ENCODE measurements around the gene PRKD1.

The PRKD1 gene

DNA sequence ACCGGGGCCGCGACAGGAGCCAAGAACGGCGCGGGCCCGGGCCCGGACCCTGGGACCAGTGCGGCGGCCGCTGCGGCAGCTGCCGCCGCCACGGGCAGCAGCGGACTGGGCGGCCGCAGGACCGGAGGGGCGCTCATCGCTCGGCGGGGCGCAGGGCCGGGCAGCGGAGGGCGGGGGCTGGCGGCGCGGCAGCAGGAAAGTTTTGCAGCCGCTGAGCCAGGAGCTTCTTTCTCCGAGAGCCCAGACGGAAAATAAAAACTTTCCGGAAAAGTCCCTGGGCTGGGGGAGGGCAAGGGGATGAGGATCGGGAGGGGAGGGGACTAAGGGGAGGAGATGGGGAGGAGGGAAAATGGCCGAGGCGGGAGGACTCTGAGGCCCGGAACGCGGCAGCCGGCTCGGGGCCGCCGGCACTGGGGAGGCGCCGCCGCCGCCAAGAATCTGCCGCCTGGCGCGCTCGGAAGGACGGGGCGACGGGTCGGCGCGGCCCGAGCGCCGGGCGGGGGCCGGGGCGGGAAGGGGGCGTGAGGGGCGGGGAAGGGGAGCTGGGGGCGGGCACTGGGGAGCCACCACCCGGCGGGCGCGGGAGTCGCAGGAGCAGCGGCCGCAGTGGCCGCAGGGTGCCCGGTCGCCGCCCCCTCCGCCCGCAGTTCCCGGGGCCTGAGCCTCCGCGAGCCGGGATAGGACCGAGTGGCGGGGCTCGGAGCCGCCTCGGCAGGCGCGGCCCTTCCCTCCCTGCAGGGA is at the start of gene PRKD1:
Gene PRKD1 (minus strand): TSS at position 472 of the 741 bp plus-strand sequence.
- no peak for DNase-seq

DNA sequence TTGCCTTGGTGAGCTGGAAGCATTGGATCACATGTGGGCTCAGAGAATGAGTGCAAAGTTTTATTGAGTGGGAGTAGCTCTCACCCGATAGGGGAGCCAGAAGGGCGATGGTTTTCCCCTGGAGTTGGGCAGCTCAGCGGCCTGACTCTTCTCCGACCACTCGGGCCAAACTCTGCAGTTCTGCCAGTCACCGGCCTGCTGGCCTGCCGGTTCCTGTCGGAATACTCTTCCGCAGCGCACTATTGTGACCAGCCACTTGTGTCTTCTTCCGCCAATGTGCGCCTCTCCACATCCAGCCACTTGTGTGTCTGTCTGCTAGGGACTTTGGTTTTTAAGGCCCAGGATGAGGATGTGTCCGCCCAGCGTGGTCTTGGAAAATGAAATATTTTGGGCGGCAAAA is 43.5 kb upstream of the PRKD1 start:
- no peak for DNase-seq

DNA sequence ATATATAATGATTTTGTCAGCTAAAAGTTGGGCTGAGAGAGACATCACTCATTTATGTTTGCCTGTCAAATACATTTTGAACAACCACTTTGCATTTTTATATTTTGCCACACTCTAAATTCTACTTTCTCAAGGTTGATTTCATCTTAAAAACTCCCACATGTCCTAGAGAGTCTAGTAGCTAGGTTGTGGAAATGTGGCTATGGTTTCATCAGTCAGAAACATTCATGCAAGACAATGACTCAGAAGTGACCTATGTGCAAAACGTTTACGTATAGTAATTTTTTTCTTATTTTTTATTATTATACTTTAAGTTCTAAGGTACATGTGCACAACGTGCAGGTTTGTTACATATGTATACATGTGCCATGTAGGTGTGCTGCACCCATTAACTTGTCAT is 27.4 kb upstream of the PRKD1 start:
- no peak for DNase-seq

DNA sequence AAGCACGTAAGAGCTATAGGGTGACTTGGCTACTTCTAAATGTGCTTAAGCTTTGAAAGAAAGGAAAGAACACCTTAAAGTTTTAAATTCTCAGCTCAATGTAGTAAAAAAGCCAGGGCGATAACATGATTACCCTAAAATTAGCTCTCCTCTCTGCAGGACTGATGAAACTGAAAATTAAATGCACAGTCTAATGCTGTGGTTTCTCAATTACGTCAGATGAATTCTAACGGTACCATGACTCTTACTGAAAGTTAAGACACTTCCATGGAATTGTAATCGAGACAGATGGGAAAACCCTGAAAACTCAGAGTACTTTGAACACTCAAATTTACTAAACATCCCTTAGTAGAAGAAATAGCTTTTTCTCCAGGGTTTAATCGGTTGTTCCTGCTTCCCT is 25.9 kb upstream of the PRKD1 start:
- DNase-seq, result no peak

DNA sequence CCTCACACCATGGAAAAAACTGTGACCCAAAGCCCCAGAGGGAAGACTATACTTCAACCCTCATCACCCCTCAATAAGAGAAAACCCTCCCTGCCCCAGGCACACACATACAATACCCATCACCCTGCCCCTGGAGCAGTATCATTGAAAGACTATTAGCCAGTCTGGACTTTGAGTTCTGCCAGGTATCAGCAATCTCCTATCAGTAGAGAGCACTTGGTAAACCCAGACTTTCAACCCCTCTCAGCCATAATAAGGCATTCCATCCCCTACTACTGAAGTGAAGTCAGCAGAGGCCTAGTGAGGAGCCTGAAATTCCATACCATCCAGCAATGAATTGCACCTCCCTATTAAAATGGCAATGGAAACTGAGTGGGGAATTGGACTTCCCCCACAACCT is 16.4 kb upstream of the PRKD1 start:
- no peak for DNase-seq

DNA sequence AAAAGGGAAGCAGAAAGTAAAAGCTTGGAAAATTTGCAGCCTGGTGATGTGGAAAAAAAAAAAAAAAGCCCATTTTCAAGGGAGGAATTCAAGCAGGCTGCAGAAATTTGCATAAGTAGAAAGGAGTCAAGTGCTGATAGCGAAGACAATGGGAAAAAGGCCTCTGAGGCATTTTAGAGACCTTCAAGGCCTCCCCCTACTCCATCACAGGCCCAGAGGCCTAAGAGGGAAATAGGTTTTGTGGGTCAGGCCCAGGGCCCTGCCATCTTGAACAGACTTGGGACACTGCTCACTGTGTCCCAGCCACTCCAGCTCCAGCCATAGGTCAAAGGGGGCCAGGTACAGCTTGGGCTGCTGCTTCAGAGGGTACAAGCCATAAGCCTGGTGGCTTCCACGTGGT is 13.8 kb upstream of the PRKD1 start:
- DNase-seq, result no peak

DNA sequence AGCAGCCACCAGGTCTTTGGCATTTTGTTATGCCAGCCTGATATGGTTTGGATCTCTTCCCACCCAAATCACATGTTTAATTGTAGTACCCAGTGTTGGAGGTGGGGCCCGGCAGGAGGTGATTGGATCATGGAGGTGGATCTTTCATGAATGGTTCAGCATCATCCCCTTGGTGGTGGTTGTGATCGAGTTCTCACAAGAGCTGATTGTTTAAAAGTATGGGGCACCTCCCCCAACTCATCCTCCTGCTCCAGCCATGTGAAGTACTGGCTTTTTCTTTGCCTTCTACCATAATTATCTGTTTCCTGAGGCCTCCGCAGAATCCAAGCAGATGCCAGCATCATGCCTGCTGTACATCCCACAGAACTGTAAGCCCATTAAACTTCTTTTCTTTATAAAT is 12.8 kb upstream of the PRKD1 start:
- no peak for DNase-seq

DNA sequence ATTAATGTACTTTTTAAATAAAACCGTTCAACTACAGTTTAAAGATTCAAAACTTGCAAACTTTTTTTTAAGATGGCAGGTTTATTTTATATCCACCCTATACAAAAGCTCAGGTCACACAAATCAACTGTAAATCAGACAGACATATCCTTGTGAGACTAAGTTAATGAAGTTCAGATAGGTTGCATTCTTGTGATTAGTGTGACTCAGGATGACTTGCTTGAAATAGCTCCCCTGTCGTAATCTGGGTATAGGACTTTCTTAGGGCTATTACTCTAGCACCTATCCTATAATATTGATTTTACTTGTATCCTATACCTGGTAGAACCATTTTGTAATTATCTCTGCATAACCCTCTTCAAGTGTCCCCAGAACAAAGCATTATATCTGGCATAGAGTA is 9.5 kb upstream of the PRKD1 start:
- no peak for DNase-seq

DNA sequence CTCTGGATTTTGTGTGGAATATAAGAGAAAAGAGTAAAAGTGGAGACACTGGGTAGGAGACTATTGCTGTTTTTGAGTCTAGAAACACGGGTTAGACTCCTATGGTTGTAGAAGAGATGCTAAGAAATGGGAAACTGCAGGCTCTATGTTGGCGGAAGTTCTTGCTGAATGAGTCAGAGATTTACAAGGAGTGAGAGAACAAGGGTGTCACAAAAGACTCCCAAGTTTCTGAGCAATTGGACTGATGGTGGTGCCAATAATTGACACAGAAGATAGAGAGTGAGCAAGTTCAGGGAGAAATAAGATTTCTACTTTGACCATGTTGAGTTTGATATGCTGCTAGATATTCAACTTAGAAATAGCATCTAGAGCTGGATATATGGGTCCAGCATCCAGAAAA is 2.6 kb upstream of the PRKD1 start:
- no peak for DNase-seq

DNA sequence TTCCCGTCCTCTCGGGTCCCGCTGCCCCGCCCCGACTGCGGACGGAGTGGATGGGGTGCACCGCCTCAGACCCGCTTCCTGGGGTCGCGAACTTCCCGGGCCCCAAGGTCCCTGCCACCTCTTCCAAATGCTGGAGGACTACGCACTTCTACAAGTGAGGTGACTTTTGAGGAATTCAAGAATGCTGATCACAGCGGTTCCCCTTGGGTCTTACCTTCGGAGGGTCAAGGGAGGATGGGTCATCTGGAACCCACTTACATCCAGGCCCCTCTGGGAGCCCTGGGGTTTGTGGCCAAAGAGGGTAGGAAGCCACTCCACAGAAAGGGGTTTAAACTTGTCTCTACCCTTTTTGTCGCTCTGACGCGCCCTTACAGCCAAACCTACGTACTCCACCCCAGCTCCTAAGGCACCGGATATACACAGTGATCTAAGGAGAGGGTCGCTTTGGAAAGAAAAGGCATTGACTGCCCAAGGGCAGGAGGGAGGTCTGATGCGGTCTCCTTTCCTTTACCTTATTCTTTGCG is 532 bp upstream of the PRKD1 start:
- no peak for DNase-seq

DNA sequence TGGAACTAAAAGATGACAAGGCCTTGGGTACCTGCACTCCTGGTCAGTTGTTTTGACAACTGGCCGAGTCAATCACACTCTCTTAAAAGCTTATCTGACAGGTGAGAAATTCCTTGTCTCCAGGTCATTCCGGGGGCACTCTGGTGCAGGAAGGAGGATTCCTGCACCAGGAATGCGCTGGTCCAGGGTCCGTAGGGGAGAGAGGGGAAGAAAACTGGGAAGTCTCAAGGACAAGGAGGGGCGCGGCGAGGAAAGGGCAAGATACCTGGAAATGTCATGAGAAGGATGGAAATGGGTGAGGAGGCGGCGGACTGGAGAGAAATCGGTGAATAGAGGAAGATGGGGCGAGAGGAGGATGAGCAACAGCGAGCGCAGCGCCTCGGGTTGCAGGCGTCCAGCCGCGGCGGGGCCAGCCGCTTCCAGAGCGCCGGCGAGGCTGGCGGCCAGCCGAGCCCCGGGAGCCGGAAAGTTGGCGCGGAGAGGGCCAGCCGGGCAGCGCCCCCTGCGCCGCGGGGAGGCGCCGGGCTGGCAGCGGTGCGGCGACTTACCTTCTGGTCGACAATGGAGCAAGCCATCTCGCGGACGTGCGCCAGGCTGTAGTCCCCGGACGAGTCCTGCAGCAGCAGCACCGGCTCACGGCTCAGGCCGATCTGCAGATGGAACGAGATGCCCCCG is 809 bp downstream of the PRKD1 start:
- no peak for DNase-seq

DNA sequence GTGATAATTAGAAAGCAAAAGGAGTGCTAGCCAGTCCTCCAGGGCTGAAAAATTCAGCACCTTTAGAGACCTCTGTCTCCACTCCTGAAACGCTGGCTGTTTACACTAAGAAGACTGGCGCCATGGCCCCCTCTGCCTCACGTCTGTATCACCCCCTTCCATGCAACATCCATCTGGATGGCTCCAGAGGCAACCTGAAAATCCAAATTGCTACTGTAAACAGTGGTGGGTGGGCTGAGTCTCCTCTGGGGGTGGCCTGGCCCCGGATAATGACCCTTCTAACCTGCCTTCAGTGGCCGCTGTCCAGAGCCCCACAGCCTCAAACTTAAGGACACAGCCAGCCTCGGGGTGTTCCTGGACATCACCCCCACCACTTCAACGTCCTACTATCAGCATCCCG is 1.4 kb downstream of the PRKD1 start:
- no peak for DNase-seq

DNA sequence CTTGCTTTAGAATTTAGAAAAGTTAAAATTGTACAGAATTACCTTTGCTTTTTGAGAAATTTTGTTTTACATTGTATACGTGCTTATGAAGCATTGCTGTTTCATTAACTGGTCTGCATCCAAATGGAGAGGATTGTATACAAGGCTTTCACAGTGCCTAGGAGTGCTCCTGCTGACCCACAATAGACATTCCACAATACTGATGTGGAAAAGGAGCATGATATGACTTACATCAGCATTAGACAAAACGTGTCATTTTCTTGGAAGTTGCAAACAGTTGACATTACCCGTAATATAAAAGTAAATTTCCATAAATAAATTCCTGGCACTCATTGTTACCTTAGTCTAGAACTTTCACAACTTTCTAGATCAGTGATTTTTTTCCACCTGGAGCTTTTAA is 1.9 kb downstream of the PRKD1 start:
- no peak for DNase-seq

DNA sequence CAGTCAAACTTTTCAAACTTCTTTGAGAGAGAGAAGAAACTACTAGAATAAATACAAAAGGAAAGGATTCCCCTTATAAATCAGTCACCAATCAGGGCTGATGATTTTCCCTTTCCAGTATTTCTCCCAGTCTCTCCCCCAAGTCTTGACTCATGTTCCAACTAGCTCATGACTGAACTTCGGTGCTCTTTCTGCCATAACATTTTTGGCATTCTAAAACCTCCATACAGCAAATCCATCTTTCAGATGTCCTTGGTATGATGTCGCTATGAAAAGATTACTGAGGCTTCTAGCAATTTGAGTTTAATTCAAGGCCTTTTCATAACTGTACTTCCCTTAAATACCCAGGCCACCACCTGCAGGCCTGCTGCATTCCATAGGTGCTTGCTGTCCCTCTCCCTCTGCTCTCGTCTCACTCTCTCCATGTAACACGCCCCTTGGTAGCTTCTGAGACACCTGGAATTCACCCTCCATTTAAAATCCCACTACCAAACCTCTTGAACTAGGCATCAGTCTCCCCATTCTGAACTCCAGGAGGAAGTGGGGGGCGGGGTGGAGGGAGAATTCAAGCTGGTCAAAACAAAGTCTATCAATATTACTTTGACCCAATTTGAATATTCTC is 2.4 kb downstream of the PRKD1 start:
- DNase-seq, result no peak

DNA sequence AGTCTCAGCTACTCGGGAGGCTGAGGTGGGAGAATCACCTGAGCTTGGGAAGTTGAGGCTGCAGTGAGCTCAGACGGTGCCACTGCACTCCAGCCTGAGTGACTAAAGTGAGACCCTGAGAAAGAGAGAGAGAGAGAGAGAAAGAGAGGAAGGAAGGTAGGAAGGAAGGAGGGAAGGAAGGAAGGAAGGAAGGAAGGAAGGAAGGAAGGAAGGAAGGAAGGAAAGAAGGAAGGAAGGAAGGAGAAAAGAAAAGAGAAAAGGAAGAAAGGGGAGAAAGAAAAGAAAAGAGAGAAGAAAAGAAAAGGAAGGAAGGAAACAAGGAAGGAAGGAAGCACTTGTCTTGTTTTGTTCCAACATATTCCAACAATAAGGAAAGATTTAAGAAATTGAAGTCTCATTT is 7.8 kb downstream of the PRKD1 start:
- DNase-seq, result no peak

DNA sequence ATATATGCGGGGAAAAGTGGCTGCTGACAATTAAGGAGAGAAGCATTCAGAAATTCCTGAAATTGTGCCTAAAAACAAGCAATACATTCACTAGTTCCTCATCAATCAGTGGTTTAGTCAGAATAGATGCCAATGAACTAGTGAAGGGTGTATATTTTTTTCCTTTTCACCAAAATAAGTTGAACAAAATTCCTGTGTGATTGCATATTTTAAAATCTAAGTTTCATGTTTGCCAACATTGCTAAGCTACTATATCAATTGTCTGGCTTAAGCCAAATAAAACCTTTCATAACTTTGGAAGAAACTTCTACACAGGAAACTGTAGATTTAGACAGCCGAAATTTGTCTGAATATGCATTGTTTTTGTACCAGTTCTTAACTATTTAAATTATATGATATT is 8.7 kb downstream of the PRKD1 start:
- no peak for DNase-seq

DNA sequence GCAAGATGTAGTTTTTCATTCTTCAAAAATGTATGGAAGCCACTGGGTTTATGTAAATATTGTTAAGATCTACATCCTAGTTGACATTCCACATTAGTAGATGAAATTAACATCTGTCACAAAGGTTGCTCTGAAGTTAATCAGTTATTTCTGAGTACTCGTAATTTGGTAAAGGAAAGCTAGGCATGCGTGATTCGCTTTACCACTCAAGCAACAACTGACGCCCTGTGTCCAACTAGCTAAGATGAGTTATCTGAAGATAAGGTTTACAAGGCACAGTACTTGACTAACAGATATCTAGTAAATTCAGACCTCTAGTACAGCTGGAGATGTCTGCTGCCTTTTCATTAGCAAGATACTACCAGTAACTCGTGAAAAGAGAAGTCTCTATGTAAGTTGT is 14.1 kb downstream of the PRKD1 start:
- no peak for DNase-seq

DNA sequence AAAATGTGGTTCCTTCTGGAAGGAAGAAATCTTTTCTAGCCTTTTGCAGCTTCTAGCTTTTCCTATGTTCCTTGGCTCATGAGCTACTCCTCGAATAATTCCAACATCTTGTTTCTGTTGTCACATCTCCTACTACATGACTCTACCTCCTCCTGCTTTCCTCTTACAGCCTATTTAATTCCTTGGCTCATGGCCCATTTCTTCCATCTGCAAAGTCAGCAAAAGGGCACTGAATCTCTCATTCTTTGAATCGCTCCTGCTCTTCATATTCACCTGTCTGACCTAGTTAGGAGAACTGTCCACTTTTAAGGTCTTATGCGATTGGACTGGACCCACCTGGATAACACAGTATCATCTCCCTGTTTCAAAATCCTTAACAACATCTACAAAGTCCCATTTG is 15.8 kb downstream of the PRKD1 start:
- no peak for DNase-seq

DNA sequence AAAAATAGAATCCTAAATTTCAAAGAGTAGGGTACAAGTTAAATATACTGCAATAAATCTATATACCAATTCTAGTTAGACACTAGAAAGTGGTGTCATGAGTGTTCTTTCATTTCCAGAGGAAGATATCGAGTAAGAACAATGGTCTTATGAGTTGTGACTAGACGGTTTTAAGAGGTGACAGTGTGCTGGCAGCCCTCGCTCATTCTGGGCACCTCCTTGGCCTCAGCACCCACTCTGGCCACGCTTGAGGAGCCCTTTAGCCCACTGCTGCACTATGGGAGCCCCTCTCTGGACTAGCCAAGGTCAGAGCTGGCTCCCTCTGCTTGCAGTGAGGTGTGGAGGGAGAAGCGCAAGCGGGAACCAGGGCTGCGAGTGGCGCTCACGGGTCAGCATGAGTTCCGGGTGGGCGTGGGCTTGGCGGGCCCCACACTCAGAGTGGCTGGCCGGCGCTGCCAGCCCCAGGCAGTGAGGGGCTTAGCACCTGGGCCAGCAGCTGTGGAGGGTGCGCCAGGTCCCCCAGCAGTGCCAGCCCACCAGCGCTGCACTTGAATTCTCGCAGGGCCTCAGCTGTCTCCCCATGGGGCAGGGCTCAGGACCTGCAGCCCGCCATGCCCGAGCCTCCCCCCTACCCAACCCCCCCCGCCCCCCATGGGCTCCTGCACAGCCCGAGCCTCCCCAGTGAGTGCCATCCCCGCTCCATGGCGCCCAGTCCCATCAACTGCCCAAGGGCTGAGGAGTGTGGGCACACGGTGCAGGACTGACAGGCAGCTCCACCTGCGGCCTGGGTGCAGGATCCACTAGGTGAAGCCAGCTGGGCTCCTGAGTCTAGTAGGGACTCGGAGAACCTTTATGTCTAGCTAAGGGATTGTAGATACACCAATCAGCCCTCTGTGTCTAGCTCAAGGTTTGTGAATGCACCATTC is 18.7 kb downstream of the PRKD1 start:
- DNase-seq, result no peak

DNA sequence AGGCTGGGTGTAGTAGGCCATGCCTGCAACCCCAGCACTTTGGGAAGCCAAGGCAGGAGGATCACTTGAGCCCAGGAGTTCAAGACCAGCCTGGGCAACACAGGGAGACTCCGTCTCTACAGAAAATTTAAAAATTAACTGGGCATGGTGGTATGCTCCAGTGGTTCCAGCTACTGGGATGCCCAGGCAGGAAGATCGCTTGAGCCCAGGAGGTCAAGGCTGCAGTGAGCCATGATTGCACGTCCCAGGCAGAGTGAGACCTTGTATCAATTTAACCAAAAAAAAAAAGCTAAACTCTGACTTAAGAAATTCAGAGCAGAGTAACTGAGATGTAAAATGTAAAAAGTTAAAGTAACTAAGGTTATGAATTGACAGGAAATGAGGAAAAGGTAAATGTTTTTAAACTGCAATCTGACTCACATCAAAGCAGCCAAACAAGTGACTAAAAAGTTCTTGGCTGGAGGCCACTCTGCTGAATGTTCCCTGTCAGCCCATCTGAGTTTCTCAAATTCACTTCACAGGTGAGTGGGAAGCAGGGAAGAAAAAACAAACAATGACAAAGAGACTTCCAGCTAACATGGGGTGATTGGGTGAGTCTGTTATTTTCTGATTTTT is 21.3 kb downstream of the PRKD1 start:
- no peak for DNase-seq

DNA sequence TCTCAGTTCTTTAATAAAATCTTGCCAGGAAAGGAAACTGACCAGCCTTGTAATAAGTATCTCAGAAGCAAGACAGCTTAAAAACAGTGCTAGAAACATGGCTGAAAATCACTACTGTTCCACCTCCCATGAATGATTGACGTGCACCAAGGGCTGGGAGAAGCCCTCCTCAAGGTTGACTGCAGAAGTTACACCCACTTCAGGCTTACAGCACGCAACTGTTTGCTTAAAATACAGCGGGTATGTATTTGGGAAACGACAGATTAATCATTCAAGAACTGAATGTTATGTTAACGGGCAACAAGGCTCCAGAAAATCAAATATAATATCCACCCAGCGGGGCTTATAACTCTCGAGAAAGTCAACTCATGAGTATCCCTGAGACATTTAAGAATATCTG is 22.1 kb downstream of the PRKD1 start:
- DNase-seq, result no peak

DNA sequence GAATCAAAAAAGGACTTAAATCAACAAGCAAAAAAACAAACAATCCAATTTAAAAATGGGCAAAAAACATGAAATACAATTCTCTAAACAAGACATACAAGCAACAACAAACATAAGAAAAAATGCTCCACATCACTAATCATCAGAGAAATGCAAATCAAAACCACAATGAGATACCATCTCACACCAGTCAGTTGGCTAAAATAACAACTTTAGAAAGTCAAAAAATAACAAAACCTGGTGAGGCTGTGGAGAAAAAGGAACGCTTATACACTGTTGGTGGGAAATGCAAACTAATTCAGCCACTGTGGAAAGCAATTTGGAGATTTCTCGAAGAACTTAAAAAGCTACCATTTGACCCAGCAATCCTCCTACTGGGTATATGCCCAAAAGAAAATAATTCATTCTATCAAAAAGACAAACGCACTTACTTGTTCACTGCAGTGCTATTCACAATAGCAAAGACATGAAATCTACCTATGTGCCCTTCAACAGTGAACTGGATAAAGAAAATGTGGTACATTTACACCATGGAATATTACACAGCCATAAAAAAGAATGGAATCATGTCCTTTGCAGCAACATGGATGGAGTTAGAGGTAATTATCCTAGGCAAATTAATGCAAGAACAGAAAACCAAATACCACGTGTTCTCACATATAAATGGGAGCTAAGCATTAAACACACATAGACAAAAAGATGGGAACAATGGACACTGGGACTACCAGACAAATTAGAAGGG is 26.9 kb downstream of the PRKD1 start:
- no peak for DNase-seq

All from Kasumi-1 (cell line).